ENCODE data around the gene SLC12A2. TPM values are rescaled to one million over a fixed set of nuclear protein-coding genes. Genes with fewer than 3 reads are reported as not detected.

SLC12A2 gene
- polyA plus RNA-seq, 1 of the 3 experiments (the other 2 are of a cell fraction) = 5.6 TPM

- DNase-seq = no peak
- H3K9ac ChIP-seq = no peak overlapping the region
- no peak overlapping the region for H3K4me3 ChIP-seq (ENCODE audit: low read depth in 2 of 2, low read length in 1 of 2)
- ChIA-PET CTCF (interaction anchor here (3.5 kb wide), 1 partner anchor 318 kb away, joined by 14 read pairs; no protein-coding TSS in a partner anchor), POLR2A (no interaction called here)
- H3K4me2 ChIP-seq = no peak overlapping the region
- no peaks in the 10 kb centered on the region for H3K9me2 ChIP-seq
- no peaks in the 10 kb centered on the region for H4K20me1 ChIP-seq (ENCODE audit: insufficient read depth)
- no peaks in the 10 kb centered on the region for H3F3A ChIP-seq (replicated peaks; ENCODE audit: insufficient read depth)
- TF ChIP-seq JUND (IDR thresholded peaks at IDR 0.05) (no peak), SIN3A (IDR thresholded peaks at IDR 0.05; ENCODE audit: borderline replicate concordance, low read depth, low read length) (no peak), NFIC (IDR thresholded peaks at IDR 0.05; ENCODE audit: borderline replicate concordance) (no peak), RXRA (IDR thresholded peaks at IDR 0.05; ENCODE audit: borderline replicate concordance, low read depth) (no peak), ELF1 (IDR thresholded peaks at IDR 0.05) (no peak), FOSL2 (IDR thresholded peaks at IDR 0.05; ENCODE audit: borderline replicate concordance, low read depth) (no peak), POLR2AphosphoS5 (IDR thresholded peaks at IDR 0.05; ENCODE audit: low read depth, low read length) (no peak), TEAD4 (IDR thresholded peaks at IDR 0.05; ENCODE audit: borderline replicate concordance, insufficient read depth) (no peak), CHD2 (IDR thresholded peaks at IDR 0.05; ENCODE audit: low read length, partially characterized antibody) (no peak), RCOR1 (IDR thresholded peaks at IDR 0.05; ENCODE audit: low read length) (no peak), MEF2A (IDR thresholded peaks at IDR 0.05; ENCODE audit: borderline replicate concordance, low read depth) (no peak), RAD21 (IDR thresholded peaks at IDR 0.05; ENCODE audit: low read length) (no peak), PBX3 (IDR thresholded peaks at IDR 0.05) (no peak), GABPA (IDR thresholded peaks at IDR 0.05; ENCODE audit: low read depth) (no peak)
- TF ChIP-seq, protein P1, sequence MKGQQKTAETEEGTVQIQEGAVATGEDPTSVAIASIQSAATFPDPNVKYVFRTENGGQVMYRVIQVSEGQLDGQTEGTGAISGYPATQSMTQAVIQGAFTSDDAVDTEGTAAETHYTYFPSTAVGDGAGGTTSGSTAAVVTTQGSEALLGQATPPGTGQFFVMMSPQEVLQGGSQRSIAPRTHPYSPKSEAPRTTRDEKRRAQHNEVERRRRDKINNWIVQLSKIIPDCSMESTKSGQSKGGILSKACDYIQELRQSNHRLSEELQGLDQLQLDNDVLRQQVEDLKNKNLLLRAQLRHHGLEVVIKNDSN (IDR thresholded peaks at IDR 0.05; ENCODE audit: borderline replicate concordance, low read depth) = no peak
- TF ChIP-seq, protein P2, sequence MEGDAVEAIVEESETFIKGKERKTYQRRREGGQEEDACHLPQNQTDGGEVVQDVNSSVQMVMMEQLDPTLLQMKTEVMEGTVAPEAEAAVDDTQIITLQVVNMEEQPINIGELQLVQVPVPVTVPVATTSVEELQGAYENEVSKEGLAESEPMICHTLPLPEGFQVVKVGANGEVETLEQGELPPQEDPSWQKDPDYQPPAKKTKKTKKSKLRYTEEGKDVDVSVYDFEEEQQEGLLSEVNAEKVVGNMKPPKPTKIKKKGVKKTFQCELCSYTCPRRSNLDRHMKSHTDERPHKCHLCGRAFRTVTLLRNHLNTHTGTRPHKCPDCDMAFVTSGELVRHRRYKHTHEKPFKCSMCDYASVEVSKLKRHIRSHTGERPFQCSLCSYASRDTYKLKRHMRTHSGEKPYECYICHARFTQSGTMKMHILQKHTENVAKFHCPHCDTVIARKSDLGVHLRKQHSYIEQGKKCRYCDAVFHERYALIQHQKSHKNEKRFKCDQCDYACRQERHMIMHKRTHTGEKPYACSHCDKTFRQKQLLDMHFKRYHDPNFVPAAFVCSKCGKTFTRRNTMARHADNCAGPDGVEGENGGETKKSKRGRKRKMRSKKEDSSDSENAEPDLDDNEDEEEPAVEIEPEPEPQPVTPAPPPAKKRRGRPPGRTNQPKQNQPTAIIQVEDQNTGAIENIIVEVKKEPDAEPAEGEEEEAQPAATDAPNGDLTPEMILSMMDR (IDR thresholded peaks at IDR 0.05) = no peak
- TF ChIP-seq, protein P3, sequence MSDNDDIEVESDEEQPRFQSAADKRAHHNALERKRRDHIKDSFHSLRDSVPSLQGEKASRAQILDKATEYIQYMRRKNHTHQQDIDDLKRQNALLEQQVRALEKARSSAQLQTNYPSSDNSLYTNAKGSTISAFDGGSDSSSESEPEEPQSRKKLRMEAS (IDR thresholded peaks at IDR 0.05; ENCODE audit: low read depth) = no peak
- 100% methylated on average over 2 of the region's 3 CpGs for WGBS (ENCODE audit: low lambda C conversion rate)
- H3K36me3 ChIP-seq (replicated peaks in 1 of 2; ENCODE audit: control insufficient read depth in 1 of 2, insufficient read depth in 2 of 2, low read length in 1 of 2) = peaks cover 5 to 10% of the 10 kb centered on the region in 2 experiments
- no peak overlapping the region for H2AFZ ChIP-seq (ENCODE audit: low read depth)
- no peaks in the 10 kb centered on the region; a peak in 1 of 4 replicates for H3K4me1 ChIP-seq (ENCODE audit: control insufficient read depth in 1 of 2, insufficient read depth in 2 of 2, low read depth in 1 of 2, low read length in 1 of 2)
- no peaks in the 10 kb centered on the region for H3K27me3 ChIP-seq (ENCODE audit: insufficient read depth)
- H3K79me2 ChIP-seq (ENCODE audit: insufficient read depth) = no peaks in the 10 kb centered on the region
- H3K9me3 ChIP-seq = no peaks in the 10 kb centered on the region
- H3K27ac ChIP-seq (ENCODE audit: low read depth in 2 of 2, low read length in 1 of 2) = no peak overlapping the region
Measured at GRCh38 chr5:128193665-128194390, 110.3 kb downstream of the SLC12A2 start.
